Gastroesophageal sphincter (tissue), 4 donors: ENCODE results near the gene NADK2. TPM values are rescaled to one million over a fixed set of nuclear protein-coding genes. Genes with fewer than 3 reads are reported as not detected.

Source experiments
- ATAC-seq: fragments of 150-250 bp; one replicate; pipeline ENCODE4 v1.9.1; 2016; ENCODE audit warnings: mild to moderate bottlenecking, moderate library complexity
- H3K27ac ChIP-seq, 4 donors: fragments of 200-600 bp; sonication (generic) in 3 of 4; 1 replicate in 3 of 4; 2 replicates in 1 of 4; pipeline ENCODE4 v1.5.1; 2016 to 2019
- H3K27me3 ChIP-seq: fragments of 200-600 bp; sonication (generic); one replicate; pipeline ENCODE4 v1.5.1; 2019
- H3K36me3 ChIP-seq, 2 donors: fragments of 200-600 bp; sonication (generic); one replicate each; pipeline ENCODE4 v1.5.1; 2019; ENCODE audit warnings: control low read depth in 1 of 2
- H3K4me1 ChIP-seq, 3 donors: fragments of 200-600 bp; sonication (generic); 1 replicate in 2 of 3; 2 replicates in 1 of 3; pipeline ENCODE4 v1.5.1; 2016 to 2019; ENCODE audit warnings: control low read depth in 2 of 3
- H3K4me3 ChIP-seq, 2 donors: fragments of 200-600 bp; sonication (generic); one replicate each; pipeline ENCODE4 v1.5.1; 2019; ENCODE audit warnings: mild to moderate bottlenecking in 1 of 2, moderate library complexity in 1 of 2
- H3K9me3 ChIP-seq, 3 donors: fragments of 200-600 bp; sonication (generic); one replicate each; pipeline ENCODE4 v1.5.1; 2017 to 2019; ENCODE audit warnings: control low read depth in 2 of 3
- CTCF ChIP-seq, 4 experiments: fragments of 200-600 bp in 2 of 4; fragments of 450-650 bp in 2 of 4; sonication (generic) in 1 of 4; IDR thresholded peaks; one replicate each; pipeline ENCODE4 v1.5.1; 2017 to 2019; ENCODE audit warnings: antibody characterized with exemption in 4 of 4, mild to moderate bottlenecking in 2 of 4, moderate library complexity in 2 of 4
- EP300 ChIP-seq: sonication (generic); formaldehyde crosslinking; IDR thresholded peaks from one replicate; pipeline ENCODE4 v1.6.1; 2017; ENCODE audit warnings: antibody characterized with exemption, mild to moderate bottlenecking
- POLR2A ChIP-seq, 2 donors: fragments of 450-650 bp; IDR thresholded peaks; one replicate each; pipeline ENCODE4 v1.6.1; 2017; ENCODE audit warnings: antibody characterized with exemption in 2 of 2, mild to moderate bottlenecking in 2 of 2, moderate library complexity in 1 of 2
- POLR2AphosphoS5 ChIP-seq: sonication (generic); formaldehyde crosslinking; IDR thresholded peaks from one replicate; pipeline ENCODE4 v1.6.1; 2017; ENCODE audit warnings: antibody characterized with exemption
- WGBS, 2 donors: methylation state at CpG; one replicate each; pipeline ENCODE4 v1.1.5; 2018; ENCODE audit warnings: low coverage in 1 of 2; 5-methylcytosine and 5-hydroxymethylcytosine counted together
- small RNA-seq, 4 donors: library from RNA; depleted of rRNA; stranded (forward); fragments of <200 nt; gene quantifications; one replicate each; pipeline ENCODE3, GENCODE V24; 2016
- total RNA-seq, 4 donors: library from RNA; depleted of rRNA; stranded (reverse); fragments of >200 nt; gene quantifications; one replicate each; pipeline ENCODE4 v1.1.0, GENCODE V29; 2016

Gene NADK2
- total RNA-seq, 4 donors from 2014 or later, result 43.5 to 90.6 (median 60.9) TPM

GRCh38 chr5:36145311-36145710 lies 96.4 kb downstream of the NADK2 start:
- ATAC-seq, result no peak
- WGBS, 2 donors, result 85 to 96% methylated on average over 4 of the region's 4 CpGs

More at GRCh38 chr5:36145311-36145710, 96.4 kb downstream of the NADK2 start:
- no peak overlapping the region for H3K27ac ChIP-seq
- no peaks in the 10 kb centered on the region for H3K27me3 ChIP-seq
- H3K9me3 ChIP-seq, result no peaks in the 10 kb centered on the region
- peaks cover 0 to 16% (median 0%) of the 10 kb centered on the region in 3 donors for H3K4me1 ChIP-seq
- H3K4me3 ChIP-seq, result no peak overlapping the region
- peaks cover 0 to 26% of the 10 kb centered on the region in 2 donors for H3K36me3 ChIP-seq
- no peak for TF ChIP-seq POLR2AphosphoS5
- TF ChIP-seq POLR2A (IDR thresholded peaks at IDR 0.05), result no peak
- no peak for TF ChIP-seq EP300
- no peak for TF ChIP-seq CTCF (IDR thresholded peaks at IDR 0.05)

Small RNA genes lying within 50 kb of the gene (small RNA-seq; reads per million reads assigned to genes)
- 0 reads per million in 4 donors for gene MIR580
- gene RNU6-1305P, result 0 to 0.12 (median 0) reads per million in 4 donors

Other genes with a start within 250 kb of the NADK2 start
- gene UGT3A2, start 175.0 kb downstream of the NADK2 start, total RNA-seq, result not detected
- 10 to 100 TPM in 3 of 4 donors, 1 to 10 TPM in 1; 8.3 to 16.7 (median 13.2) TPM for gene LMBRD2, start 90.0 kb downstream of the NADK2 start, total RNA-seq
- 10 to 100 TPM in 3 of 4 donors, 1 to 10 TPM in 1; 8.2 to 11.6 (median 11.4) TPM for gene SKP2, start 89.8 kb downstream of the NADK2 start, total RNA-seq
- 10 to 100 TPM in 1 of 4 donors, 1 to 10 TPM in 3; 3.4 to 26.0 (median 6.1) TPM for gene RANBP3L, start 60.0 kb upstream of the NADK2 start, total RNA-seq